Activated T-helper 1 cell treated with Interleukin-2 at 50 U/mL for 16 hours (primary cell): ENCODE results near the gene VEGFB.
A peak's percentile ranks its signal among the peaks of the same experiment; 100 is the strongest.

Experiments used
- DNase-seq: peaks from one replicate; pipeline ENCODE4 v3.0.0-alpha.2; 2020; ENCODE audit warnings: low read depth

VEGFB gene

GRCh38 chr11:64247729-64248531 lies 13.5 kb downstream of the VEGFB start:
- DNase-seq: no peak

GRCh38 chr11:64248578-64248977 lies 14.2 kb downstream of the VEGFB start:
- no peak for DNase-seq

GRCh38 chr11:64249038-64249437 lies 14.7 kb downstream of the VEGFB start:
- no peak for DNase-seq

- DNase-seq: no peak
Observed at GRCh38 chr11:64249563-64250414, 15.4 kb downstream of the VEGFB start.

- no peak for DNase-seq
Observed at GRCh38 chr11:64250415-64251015, 16.1 kb downstream of the VEGFB start.

- DNase-seq: peak; percentile 65
Observed at GRCh38 chr11:64251016-64251752, 16.8 kb downstream of the VEGFB start, which contains the start of gene PLCB3. Gene PLCB3 (plus strand): TSS chr11:64251530. CDS start chr11:64251650, 120 bp downstream.

GRCh38 chr11:64251753-64252002 lies 17.3 kb downstream of the VEGFB start:
- no peak for DNase-seq

GRCh38 chr11:64252003-64252872 lies 17.9 kb downstream of the VEGFB start:
- no peak for DNase-seq

- no peak for DNase-seq
Observed at GRCh38 chr11:64253043-64253442, 18.7 kb downstream of the VEGFB start.

GRCh38 chr11:64253481-64253880 lies 19.1 kb downstream of the VEGFB start:
- DNase-seq: no peak

GRCh38 chr11:64254326-64254725 lies 19.9 kb downstream of the VEGFB start:
- no peak for DNase-seq

- no peak for DNase-seq
Observed at GRCh38 chr11:64255135-64256128, 21.0 kb downstream of the VEGFB start.

- DNase-seq: no peak
Observed at GRCh38 chr11:64256300-64256699, 21.9 kb downstream of the VEGFB start.

- DNase-seq: no peak
Observed at GRCh38 chr11:64258356-64258755, 24.0 kb downstream of the VEGFB start.

GRCh38 chr11:64258946-64259532 lies 24.7 kb downstream of the VEGFB start:
- no peak for DNase-seq

GRCh38 chr11:64259533-64260067 lies 25.2 kb downstream of the VEGFB start:
- no peak for DNase-seq

- no peak for DNase-seq
Observed at GRCh38 chr11:64260147-64260708, 25.8 kb downstream of the VEGFB start.

- DNase-seq: no peak
Observed at GRCh38 chr11:64261556-64262080, 27.2 kb downstream of the VEGFB start.
